Thyroid gland (tissue), 4 donors: Measurements from ENCODE around the gene DNAJC21.

Experiments used
- POLR2A ChIP-seq, 2 donors: fragments of 450-650 bp; IDR thresholded peaks; one replicate each; pipeline ENCODE4 v1.6.1; 2017; ENCODE audit warnings: antibody characterized with exemption in 2 of 2, mild to moderate bottlenecking in 2 of 2, moderate library complexity in 1 of 2
- TF ChIP-seq, protein P1 (sequence below), 6 experiments: fragments of 200-600 bp in 3 of 6; fragments of 450-650 bp in 3 of 6; sonication (generic) in 3 of 6; IDR thresholded peaks; one replicate each; pipeline ENCODE4 v1.5.1; 2016 to 2019; ENCODE audit warnings: antibody characterized with exemption in 6 of 6, mild to moderate bottlenecking in 2 of 6, inconsistent platforms in 1 of 6, moderate library complexity in 1 of 6

- TF ChIP-seq, protein P1, sequence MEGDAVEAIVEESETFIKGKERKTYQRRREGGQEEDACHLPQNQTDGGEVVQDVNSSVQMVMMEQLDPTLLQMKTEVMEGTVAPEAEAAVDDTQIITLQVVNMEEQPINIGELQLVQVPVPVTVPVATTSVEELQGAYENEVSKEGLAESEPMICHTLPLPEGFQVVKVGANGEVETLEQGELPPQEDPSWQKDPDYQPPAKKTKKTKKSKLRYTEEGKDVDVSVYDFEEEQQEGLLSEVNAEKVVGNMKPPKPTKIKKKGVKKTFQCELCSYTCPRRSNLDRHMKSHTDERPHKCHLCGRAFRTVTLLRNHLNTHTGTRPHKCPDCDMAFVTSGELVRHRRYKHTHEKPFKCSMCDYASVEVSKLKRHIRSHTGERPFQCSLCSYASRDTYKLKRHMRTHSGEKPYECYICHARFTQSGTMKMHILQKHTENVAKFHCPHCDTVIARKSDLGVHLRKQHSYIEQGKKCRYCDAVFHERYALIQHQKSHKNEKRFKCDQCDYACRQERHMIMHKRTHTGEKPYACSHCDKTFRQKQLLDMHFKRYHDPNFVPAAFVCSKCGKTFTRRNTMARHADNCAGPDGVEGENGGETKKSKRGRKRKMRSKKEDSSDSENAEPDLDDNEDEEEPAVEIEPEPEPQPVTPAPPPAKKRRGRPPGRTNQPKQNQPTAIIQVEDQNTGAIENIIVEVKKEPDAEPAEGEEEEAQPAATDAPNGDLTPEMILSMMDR (IDR thresholded peaks at IDR 0.05): no peak
- peak in 1 of 2 donors; percentile 87 for TF ChIP-seq POLR2A (IDR thresholded peaks at IDR 0.05)
These were observed at the start of gene DNAJC21 for GRCh38 chr5:34929134-34929719.
